ENCODE results near the gene RBM22. TPM values are rescaled to one million over a fixed set of nuclear protein-coding genes. Genes with fewer than 3 reads are reported as not detected.

RBM22 gene
- total RNA-seq, 1 donor from 2014 or later = 30.2 TPM

DNA sequence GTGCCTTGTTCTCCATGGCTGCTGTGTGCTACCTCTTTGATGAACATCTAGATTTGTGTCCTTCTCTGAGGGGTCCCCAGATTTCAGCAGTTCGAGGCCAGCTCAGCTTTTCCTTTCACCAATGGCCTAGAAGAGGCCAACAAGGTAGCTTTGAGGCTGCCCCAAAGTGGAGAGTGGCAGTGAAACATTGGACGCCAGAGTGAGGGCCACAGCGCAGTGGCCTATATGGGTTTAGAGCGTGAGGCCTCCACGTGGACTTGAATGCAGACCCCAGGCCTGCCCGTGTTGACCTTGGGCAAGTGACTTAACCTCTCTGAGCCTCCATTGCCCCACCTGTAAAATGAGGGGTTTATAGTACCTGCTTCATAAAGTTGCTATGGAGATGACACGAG is 28.0 kb downstream of the RBM22 start:
- Histone ChIP-seq H3K36me3 (no peaks in the 10 kb centered on the region), H3K4me1 (peaks cover 32% of the 10 kb centered on the region), H3K27me3 (no peaks in the 10 kb centered on the region), H3K4me3 (peak overlapping the region; percentile 52 to 63), H3K9me3 (no peaks in the 10 kb centered on the region), H3K27ac (peak overlapping the region; percentile 65)
- no peak for DNase-seq (ENCODE audit: extremely low spot score in 2 of 2)
- TF ChIP-seq POLR2AphosphoS5 (IDR thresholded peaks at IDR 0.05; ENCODE audit: insufficient read depth in 1 of 2, low read depth in 1 of 2) (no peak), POLR2A (IDR thresholded peaks at IDR 0.05) (no peak), CTCF (IDR thresholded peaks at IDR 0.05) (no peak)
- intact Hi-C loops (cut with DNase I) = no loop called here

- Histone ChIP-seq H3K27ac (peak overlapping the region; percentile 65), H3K36me3 (no peaks in the 10 kb centered on the region), H3K4me1 (peaks cover 32% of the 10 kb centered on the region), H3K9me3 (no peaks in the 10 kb centered on the region), H3K4me3 (peak overlapping the region; percentile 52 to 63), H3K27me3 (no peaks in the 10 kb centered on the region)
- no peak for TF ChIP-seq POLR2A (IDR thresholded peaks at IDR 0.05)
- no peak for TF ChIP-seq POLR2AphosphoS5 (IDR thresholded peaks at IDR 0.05; ENCODE audit: insufficient read depth in 1 of 2, low read depth in 1 of 2)
- TF ChIP-seq CTCF (IDR thresholded peaks at IDR 0.05) = no peak
- intact Hi-C loops (cut with DNase I) = no loop called here
- peak in 1 of 2 donors; percentile 86 for DNase-seq (ENCODE audit: extremely low spot score in 2 of 2)
These were observed 28.5 kb downstream of the RBM22 start for GRCh38 chr5:150672237-150672883.

DNA sequence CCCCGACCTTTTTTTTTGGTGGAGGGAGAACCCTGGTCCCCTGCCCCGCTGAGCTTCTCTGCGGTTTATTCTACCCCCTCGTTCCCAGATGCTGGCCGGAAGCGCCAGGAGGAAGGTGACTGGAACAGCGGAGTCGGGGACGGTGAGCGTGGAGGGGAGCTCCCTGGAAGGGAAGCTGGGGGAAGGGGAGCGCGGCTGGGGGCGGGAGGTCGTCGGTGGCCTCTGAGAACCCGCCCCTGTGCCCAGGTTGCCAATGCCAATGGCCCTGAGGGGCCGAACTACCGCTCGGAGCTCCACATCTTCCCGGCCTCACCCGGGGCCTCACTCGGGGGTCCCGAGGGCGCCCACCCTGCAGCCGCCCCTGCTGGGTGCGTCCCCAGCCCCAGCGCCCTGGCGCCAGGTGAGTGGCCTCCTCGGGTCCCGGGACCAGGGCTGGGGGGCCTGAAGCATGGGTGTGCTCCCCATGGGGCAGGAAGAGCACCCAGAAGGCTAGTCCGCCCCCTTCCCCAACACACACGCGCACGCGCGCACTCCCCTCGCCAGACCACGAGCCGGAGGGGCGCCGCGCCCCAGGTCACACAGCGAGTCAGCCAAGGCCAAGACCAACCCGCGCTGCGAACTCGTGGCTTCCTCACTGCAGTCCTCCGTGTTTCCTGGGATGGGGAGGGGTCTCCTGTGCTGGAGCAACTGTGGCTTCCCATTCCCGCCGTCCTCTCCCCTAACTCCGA is 29.2 kb downstream of the RBM22 start:
- H3K27me3 ChIP-seq = no peaks in the 10 kb centered on the region
- peak overlapping the region; percentile 65 for H3K27ac ChIP-seq
- peak overlapping the region; percentile 52 to 63 for H3K4me3 ChIP-seq
- intact Hi-C loops (cut with DNase I) = no loop called here
- no peaks in the 10 kb centered on the region for H3K9me3 ChIP-seq
- H3K36me3 ChIP-seq = no peaks in the 10 kb centered on the region
- TF ChIP-seq POLR2A (IDR thresholded peaks at IDR 0.05) (no peak), CTCF (IDR thresholded peaks at IDR 0.05) (no peak), POLR2AphosphoS5 (IDR thresholded peaks at IDR 0.05; ENCODE audit: insufficient read depth in 1 of 2, low read depth in 1 of 2) (no peak)
- peak in 1 of 2 donors; percentile 65 for DNase-seq (ENCODE audit: extremely low spot score in 2 of 2)
- peaks cover 32% of the 10 kb centered on the region for H3K4me1 ChIP-seq

- H3K4me1 ChIP-seq = peaks cover 32% of the 10 kb centered on the region
- intact Hi-C loops (cut with DNase I) = no loop called here
- peak in 1 of 2 donors; percentile 74 for DNase-seq (ENCODE audit: extremely low spot score in 2 of 2)
- H3K27me3 ChIP-seq = no peaks in the 10 kb centered on the region
- H3K36me3 ChIP-seq = no peaks in the 10 kb centered on the region
- H3K4me3 ChIP-seq = peak overlapping the region in 1 of 2 donors; percentile 63
- no peak overlapping the region for H3K27ac ChIP-seq
- no peaks in the 10 kb centered on the region for H3K9me3 ChIP-seq
- TF ChIP-seq CTCF (IDR thresholded peaks at IDR 0.05) = no peak
- TF ChIP-seq POLR2AphosphoS5 (IDR thresholded peaks at IDR 0.05; ENCODE audit: insufficient read depth in 1 of 2, low read depth in 1 of 2) = no peak
- TF ChIP-seq POLR2A (IDR thresholded peaks at IDR 0.05) = no peak
These were observed 29.9 kb downstream of the RBM22 start for GRCh38 chr5:150670948-150671310.

All from vagina (tissue), 2 donors.